Heart right ventricle (tissue), 16 donors: Measurements from ENCODE around the gene BCL2L13. TPM values are rescaled to one million over a fixed set of nuclear protein-coding genes. Genes with fewer than 3 reads are reported as not detected.

ENCODE experiments used
- ATAC-seq, 8 donors: fragments of 200-7000 bp; cut with Tn5 transposase; one replicate each; pipeline ENCODE4 v1.9.1; 2020; ENCODE audit warnings: mild to moderate bottlenecking in 8 of 8, moderate library complexity in 8 of 8, moderate number of reproducible peaks in 1 of 8
- DNase-seq, 2 donors: peaks; one replicate each; pipeline ENCODE4 v3.0.0-alpha.2; 2020
- H3K27ac ChIP-seq, 10 donors: fragments of 200-600 bp; sonication (generic) in 2 of 10; one replicate each; pipeline versions ENCODE4 v1.5.0 to v1.8.0; 2020 to 2022; ENCODE audit warnings: mild to moderate bottlenecking in 3 of 10
- H3K27me3 ChIP-seq, 7 donors: fragments of 200-600 bp; one replicate each; pipeline ENCODE4 v1.8.0; 2021 to 2022; ENCODE audit warnings: mild to moderate bottlenecking in 2 of 7
- H3K36me3 ChIP-seq, 9 donors: fragments of 200-600 bp; sonication (generic) in 1 of 9; one replicate each; pipeline versions ENCODE4 v1.5.0 to v1.8.0; 2020 to 2022; ENCODE audit warnings: mild to moderate bottlenecking in 2 of 9
- H3K4me1 ChIP-seq, 9 donors: fragments of 200-600 bp; sonication (generic) in 1 of 9; one replicate each; pipeline versions ENCODE4 v1.5.0 to v1.8.0; 2020 to 2022; ENCODE audit warnings: mild to moderate bottlenecking in 4 of 9
- H3K4me3 ChIP-seq, 10 donors: fragments of 200-600 bp; sonication (generic) in 2 of 10; one replicate each; pipeline versions ENCODE4 v1.5.0 to v1.8.0; 2020 to 2022; ENCODE audit warnings: mild to moderate bottlenecking in 7 of 10, moderate library complexity in 2 of 10
- H3K9me3 ChIP-seq, 11 donors: fragments of 200-600 bp in 10 of 11; sonication (generic) in 2 of 11; one replicate each; pipeline versions ENCODE4 v1.5.0 to v1.8.0; 2013 to 2022; ENCODE audit warnings: mild to moderate bottlenecking in 2 of 11, control low read depth in 1 of 11, moderate library complexity in 1 of 11
- WGBS, 2 donors: extraction: QIAGEN DNeasy Blood & Tissue Kit; methylation state at CpG; one replicate each; pipeline ENCODE4 v1.1.7; 2013; ENCODE audit warnings: inconsistent platforms in 1 of 2; 5-methylcytosine and 5-hydroxymethylcytosine counted together
- intact Hi-C, 10 donors: fragments of 100-400 bp; cut with DNase I; formaldehyde crosslinking; loops; one replicate each; pipeline versions ENCODE4 v1.11.1 to v1.14.2; 2022
- polyA plus RNA-seq, 2 donors: library from polyadenylated mRNA; stranded (reverse); fragments of 200-250 nt; gene quantifications; one replicate each; pipeline ENCODE4 v1.2.3, GENCODE V29; 2013
- total RNA-seq, 10 donors: library from RNA; stranded (reverse); fragmentation: NEBNext Ultra II Directional in 3 of 10; extraction: Animal tissue kit (Norgen Biotek cat#: 25700) in 3 of 10; gene quantifications; one replicate each; pipeline versions ENCODE4 v1.2.1 to v1.2.4, GENCODE V29; 2021 to 2023
- TF ChIP-seq, protein P1 (sequence below), 9 donors: fragments of 200-600 bp; sonication (generic) in 2 of 9; IDR thresholded peaks; one replicate each; pipeline versions ENCODE4 v1.5.0 to v1.8.0; 2021 to 2022; ENCODE audit warnings: antibody characterized with exemption in 9 of 9, mild to moderate bottlenecking in 5 of 9, moderate library complexity in 1 of 9
- donor health status: Arrhythmogenic right ventricular cardiomyopathy.
- donor health status: ischemic (EF 13 %, LVEDD 7.1; RV severe dilation, severe dysfunction).
- donor health status: healthy with polysubstance abuse.
- donor health status: DM: no; HTN: yes; CAD: no.
- donor health status: DM: no; HTN: no; CAD: no.
- donor health status: ischemic (EF 25% LVEDD 6.9; RV normal size, moderate dysfunction).
- donor health status: ischemic (EF 25% LVEDD 5.7; RV mildly dilated, moderate dysfunction).
- donor health status: healthy.
- donor health status: DM: yes; HTN: yes; CAD: no.
- donor health status: Ischemic cardiomyopathy.
- donor health status: ischemic (EF 35%, LVEDD 5.7; RV mildly dilated, moderate dysfunction).
- donor health status: nonischemic (EF 11% LVEDD 7.7; RV severe dilation, severe dysfunction).
- donor health status: DM: yes; HTN: yes; CAD: no.
- donor health status: PGD.
- donor health status: ischemic (EF 29% LVEDD 5.4; RV normal size, mild dysfunction).
- donor health status: nonischemic (EF 23%, LVEDD 6.1; RV moderate dilation, normal function).

The BCL2L13 gene
- total and polyA plus RNA-seq, 12 donors, result 27.9 to 113 (median 88.7) TPM

DNA sequence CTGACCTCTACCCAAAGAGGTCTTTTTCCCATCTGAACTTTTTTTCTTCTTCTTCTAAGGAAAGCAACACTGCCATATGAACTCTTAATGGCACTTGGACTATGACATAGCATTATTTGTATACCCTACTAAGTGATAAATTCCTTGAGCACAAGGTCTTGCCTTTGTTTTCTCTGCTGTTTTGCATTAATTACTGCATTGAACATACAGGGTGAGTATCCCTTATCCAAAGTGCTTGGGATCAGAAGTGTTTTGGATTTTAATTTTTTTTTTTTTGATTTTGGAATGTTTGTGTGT lies 86.9 kb downstream of the BCL2L13 start:
- no peak overlapping the region for H3K4me3 ChIP-seq
- TF ChIP-seq, protein P1, sequence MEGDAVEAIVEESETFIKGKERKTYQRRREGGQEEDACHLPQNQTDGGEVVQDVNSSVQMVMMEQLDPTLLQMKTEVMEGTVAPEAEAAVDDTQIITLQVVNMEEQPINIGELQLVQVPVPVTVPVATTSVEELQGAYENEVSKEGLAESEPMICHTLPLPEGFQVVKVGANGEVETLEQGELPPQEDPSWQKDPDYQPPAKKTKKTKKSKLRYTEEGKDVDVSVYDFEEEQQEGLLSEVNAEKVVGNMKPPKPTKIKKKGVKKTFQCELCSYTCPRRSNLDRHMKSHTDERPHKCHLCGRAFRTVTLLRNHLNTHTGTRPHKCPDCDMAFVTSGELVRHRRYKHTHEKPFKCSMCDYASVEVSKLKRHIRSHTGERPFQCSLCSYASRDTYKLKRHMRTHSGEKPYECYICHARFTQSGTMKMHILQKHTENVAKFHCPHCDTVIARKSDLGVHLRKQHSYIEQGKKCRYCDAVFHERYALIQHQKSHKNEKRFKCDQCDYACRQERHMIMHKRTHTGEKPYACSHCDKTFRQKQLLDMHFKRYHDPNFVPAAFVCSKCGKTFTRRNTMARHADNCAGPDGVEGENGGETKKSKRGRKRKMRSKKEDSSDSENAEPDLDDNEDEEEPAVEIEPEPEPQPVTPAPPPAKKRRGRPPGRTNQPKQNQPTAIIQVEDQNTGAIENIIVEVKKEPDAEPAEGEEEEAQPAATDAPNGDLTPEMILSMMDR (IDR thresholded peaks at IDR 0.05), result no peak

DNA sequence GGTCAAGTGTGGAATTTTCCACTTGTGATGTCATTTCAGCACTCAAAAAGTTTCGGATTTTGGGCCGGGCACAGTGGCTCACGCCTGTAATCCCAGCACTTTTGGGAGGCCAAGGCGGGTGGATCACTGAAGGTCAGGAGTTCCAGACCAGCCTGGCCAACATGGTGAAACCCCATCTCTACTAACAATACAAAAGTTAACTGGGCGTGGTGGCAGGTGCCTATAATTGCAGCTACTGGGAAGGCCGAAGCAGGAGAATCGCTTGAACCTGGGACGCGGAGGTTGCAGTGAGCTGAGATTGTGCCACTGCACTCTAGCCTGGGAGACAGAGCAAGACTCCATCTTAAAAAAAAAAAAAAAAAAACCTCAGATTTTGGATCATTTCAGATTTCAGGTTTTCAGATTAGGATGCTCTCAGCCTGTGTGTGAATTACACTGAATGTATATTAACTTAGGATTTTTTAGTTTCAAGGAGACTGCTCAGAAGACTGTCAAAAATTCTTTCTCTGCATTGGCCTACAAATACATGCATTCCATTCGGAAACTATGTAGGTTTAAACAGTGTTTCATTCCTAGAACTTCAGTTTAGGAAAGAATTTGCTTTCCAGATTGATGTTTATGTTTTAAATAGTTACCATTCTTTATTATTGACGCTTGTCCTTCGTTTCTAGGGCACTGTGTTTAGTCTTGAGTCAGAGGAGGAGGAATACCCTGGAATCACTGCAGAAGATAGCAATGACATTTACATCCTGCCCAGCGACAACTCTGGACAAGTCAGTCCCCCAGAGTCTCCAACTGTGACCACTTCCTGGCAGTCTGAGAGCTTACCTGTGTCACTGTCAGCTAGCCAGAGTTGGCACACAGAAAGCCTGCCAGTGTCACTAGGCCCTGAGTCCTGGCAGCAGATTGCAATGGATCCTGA lies 87.7 kb downstream of the BCL2L13 start:
- TF ChIP-seq, protein P1 (IDR thresholded peaks at IDR 0.05), result no peak
- Histone ChIP-seq H3K27me3 (no peaks in the 10 kb centered on the region), H3K4me3 (no peak overlapping the region), H3K27ac (peak overlapping the region in 9 of 10 donors; percentile 71 to 85 (median 78)), H3K9me3 (no peaks in the 10 kb centered on the region), H3K36me3 (peaks cover 0 to 52% (median 25%) of the 10 kb centered on the region in 9 donors), H3K4me1 (peaks cover 6 to 53% (median 24%) of the 10 kb centered on the region in 9 donors)
- DNase-seq (no peak), ATAC-seq (peak in 5 of 8 donors; percentile 10 to 68 (median 33))
- WGBS, 2 donors, result 82 to 84% methylated on average over 13 of the region's 13 CpGs
- intact Hi-C loops, result loop anchor here in 3 of 10 donors (10.0 kb wide), 2 partner anchors 161 to 171 kb away; partner anchors contain the start of gene SLC25A18 (in 2 of the 3)

More for the DNA sequence above, 86.9 kb downstream of the BCL2L13 start:
- H3K4me1 ChIP-seq, result peaks cover 6 to 53% (median 24%) of the 10 kb centered on the region in 9 donors
- ATAC-seq (no peak), DNase-seq (no peak)
- intact Hi-C loops, result loop anchor here in 3 of 10 donors (10.0 kb wide), 2 partner anchors 161 to 171 kb away; partner anchors contain the start of gene SLC25A18 (in 2 of the 3)
- no peaks in the 10 kb centered on the region for H3K9me3 ChIP-seq
- H3K27ac ChIP-seq, result peak overlapping the region; percentile 59 to 85 (median 78)
- H3K36me3 ChIP-seq, result peaks cover 0 to 44% (median 22%) of the 10 kb centered on the region in 9 donors
- no peaks in the 10 kb centered on the region for H3K27me3 ChIP-seq

DNA sequence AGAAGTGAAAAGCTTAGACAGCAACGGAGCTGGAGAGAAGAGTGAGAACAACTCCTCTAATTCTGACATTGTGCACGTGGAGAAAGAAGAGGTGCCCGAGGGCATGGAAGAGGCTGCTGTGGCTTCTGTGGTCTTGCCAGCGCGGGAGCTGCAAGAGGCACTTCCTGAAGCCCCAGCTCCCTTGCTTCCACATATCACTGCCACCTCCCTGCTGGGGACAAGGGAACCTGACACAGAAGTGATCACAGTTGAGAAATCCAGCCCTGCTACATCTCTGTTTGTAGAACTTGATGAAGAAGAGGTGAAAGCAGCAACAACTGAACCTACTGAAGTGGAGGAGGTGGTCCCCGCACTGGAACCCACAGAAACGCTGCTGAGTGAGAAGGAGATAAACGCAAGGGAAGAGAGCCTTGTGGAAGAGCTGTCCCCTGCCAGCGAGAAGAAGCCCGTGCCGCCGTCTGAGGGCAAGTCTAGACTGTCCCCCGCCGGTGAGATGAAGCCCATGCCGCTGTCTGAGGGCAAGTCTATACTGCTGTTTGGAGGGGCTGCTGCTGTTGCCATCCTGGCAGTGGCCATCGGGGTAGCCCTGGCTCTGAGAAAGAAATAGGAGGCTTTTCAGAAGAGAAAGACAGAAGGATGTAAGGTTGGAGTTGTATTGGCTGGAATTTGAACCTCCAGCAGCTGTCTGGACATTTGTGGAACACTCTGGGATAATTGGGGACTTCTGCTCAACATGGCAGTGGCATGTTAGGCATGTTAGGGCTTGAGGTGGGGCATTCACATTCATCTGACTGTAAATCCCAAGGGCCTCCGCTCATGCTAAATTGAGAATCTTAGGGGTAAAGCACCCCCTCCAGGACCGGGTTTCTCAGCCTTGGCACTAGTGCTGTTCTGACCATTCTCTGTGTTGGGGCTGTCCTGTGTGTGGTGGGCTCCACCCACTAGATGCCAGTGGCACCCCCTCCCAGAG lies 88.7 kb downstream of the BCL2L13 start:
- WGBS, 2 donors, result 76 to 80% methylated on average over 18 of the region's 18 CpGs
- peaks cover 6 to 53% (median 24%) of the 10 kb centered on the region in 9 donors for H3K4me1 ChIP-seq
- intact Hi-C loops, result loop anchor here in 3 of 10 donors (10.0 kb wide), 2 partner anchors 162 to 172 kb away; partner anchors contain the start of gene SLC25A18 (in 2 of the 3)
- H3K9me3 ChIP-seq, result no peaks in the 10 kb centered on the region
- peak overlapping the region in 9 of 10 donors; percentile 38 to 85 (median 78) for H3K27ac ChIP-seq
- TF ChIP-seq, protein P1 (IDR thresholded peaks at IDR 0.05), result no peak
- DNase-seq (no peak), ATAC-seq (peak in 5 of 8 donors; percentile 6 to 41 (median 17))
- no peaks in the 10 kb centered on the region for H3K27me3 ChIP-seq
- H3K4me3 ChIP-seq, result no peak overlapping the region
- H3K36me3 ChIP-seq, result peaks cover 0 to 61% (median 25%) of the 10 kb centered on the region in 9 donors
